ENCODE results near the gene GRAMD1C.

Gene GRAMD1C

DNA sequence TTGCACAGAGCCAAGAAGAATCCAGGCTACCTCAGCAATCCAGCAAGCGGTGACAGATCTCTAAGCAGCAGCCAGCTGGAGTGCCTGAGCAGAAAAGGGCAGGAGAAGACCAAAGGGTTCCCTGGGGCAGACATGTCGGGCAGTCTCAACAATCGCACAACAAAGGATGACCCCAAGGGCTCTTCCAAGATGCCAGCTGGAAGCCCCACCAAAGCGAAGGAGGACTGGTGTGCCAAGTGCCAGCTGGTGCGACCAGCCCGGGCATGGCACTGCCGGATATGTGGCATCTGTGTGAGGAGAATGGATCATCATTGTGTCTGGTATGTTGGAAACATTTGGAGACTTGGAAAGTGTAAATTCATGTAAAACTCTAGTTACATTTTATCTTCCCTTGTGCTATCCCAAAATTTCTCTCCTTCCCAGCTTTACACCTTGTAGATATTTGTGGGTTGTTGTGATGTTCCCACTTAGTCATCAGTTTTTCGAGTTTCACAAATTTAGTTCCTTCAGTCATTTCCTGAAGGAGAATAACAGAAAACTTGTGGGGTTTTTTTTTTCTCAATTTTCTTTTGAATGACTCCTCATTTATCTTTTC, 115.6 kb downstream of the GRAMD1C start:
- no peak for DNase-seq

DNA sequence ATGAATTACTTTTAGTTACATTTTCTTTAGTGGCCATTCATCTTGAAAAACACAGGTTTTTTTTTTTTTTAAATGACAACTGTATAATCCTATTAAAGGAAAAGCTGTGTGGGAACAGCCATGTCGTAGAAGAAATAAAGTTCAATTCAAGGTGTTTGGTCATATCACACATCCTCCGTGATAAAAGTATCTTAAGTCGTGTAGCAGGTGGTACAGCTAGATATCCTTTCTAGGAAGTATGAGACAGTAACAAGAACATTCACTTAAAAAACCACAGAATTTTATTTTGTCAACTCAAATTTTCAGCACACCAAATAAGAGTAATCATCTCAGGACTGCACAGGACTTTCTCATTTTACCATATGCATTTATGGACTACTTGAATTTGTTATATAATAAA, 125.3 kb downstream of the GRAMD1C start:
- DNase-seq: no peak

DNA sequence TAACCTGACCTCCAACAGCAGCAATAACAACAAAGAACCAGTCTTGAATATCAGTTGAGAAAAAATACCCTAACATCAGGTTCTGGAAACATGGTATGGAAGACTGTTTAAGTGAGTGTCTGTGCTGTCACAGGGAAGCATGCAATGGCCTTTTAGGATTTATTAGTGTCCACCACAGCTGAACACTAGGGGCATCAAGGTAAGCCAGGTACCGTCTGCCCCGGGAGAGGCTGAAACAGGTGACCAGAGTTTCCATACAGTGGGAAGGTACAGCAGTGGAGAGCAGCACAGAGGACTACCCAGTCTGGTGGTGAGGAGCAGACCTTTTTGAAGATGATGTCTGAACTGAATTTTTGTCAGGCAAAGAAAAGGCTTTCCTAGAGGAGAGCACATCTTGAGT, 127.6 kb downstream of the GRAMD1C start:
- DNase-seq: no peak

DNA sequence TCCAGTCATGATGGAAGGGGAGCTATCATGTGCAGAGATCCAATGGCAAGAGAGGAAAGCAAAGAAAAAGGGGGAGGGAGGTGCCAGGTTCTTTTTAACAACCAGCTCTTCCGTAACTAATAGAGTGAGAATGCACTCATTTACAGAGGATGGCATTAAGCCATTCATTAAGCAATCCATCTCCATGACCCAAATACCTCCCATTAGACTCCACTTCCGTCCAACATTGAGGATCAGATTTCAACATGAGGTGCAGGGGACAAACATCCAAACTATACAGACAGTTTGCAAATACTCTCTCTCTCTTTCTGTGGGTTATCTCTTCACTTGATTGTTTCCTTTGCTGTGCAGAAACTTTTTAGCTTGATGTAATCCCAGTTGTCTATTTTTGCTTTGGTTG, 130.4 kb downstream of the GRAMD1C start:
- DNase-seq: no peak

DNA sequence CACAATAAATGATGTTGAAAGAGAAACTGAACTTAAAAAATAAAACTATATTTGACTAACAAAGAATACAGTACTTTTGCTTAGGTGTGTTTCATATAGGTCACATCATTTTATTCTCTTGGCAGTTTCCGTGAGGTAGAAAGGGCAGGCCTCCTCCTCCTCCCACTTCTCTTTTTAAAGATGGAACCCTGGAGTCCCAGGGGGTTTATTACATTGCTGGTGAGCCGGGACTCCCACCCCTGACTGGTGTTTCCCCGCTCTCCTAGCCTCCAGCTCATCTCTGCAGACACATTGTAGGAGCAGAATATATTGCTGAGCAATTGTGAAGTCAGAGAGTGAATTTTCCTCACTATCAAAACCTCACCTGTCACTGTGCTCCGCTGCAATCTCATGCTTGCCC, 139.2 kb downstream of the GRAMD1C start:
- no peak for DNase-seq

DNA sequence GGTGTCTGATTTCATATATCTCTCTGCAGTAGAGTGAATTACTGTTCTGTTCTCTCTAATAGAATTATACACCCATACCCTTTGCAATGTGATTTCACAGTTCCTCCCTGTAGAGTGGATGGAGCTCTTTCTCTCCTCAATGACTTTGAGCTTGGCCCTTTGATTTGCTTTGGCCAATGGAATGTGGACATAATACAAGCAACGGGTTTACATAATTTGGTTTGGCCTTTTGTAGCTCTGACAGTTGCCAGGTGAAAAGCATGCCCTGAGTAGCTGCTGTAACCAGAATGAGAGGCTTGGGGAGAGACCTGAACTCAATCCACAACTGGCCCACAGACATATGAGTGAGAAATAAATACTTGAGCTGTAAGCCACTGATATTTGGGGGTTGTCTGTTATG, 141.3 kb downstream of the GRAMD1C start:
- no peak for DNase-seq

DNA sequence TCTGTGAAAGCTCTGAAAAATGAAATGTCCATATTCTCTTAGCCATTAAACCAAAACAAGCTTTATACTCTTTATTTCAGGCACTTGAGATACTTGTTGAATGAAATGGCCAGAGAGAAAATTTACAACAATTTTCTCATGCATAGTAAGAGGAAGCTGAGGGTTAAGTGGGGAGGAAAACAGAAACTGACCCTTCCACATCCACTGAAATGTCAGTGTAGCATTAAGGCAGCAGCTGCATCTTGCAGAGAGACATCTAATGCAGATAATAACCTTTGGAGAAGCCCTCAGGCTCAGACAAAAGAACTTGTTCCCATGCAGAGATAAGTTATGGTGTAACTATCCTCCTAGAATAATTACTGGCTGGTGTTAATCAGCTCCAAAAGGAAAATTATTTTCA, 143.2 kb downstream of the GRAMD1C start:
- DNase-seq: no peak

- no peak for DNase-seq
These were observed 145.0 kb downstream of the GRAMD1C start for GRCh38 chr3:113983544-113983943.

DNA sequence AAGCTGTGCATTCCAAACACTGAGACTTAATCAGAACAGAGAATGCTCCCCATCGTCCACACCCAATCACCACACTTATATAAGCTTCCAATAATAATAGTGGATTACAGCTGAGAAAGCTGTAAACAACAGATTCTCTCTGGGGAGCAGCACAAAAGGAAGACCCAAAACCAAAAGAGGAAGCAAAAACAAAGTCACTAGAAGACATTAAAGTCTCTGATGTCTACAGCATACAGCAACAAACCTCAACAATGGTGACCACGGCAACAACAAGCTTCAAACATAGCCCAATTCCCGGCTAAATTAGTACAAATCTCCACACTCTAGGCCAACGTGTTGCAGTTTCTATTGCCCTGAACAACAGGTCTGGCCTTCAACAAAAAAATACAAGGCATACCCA, 147.0 kb downstream of the GRAMD1C start:
- DNase-seq: no peak

Measured in cortex of kidney (tissue), 1 donor.